ENCODE data around the gene OPRL1. TPM values are rescaled to one million over a fixed set of nuclear protein-coding genes. Genes with fewer than 3 reads are reported as not detected.

The OPRL1 gene
- total RNA-seq, 2 donors from 2014 or later = 1.5 to 2.9 TPM

GRCh38 chr20:64106435-64106961 is 26.6 kb downstream of the OPRL1 start:
- TF ChIP-seq POLR2A (IDR thresholded peaks at IDR 0.05) (no peak), POLR2AphosphoS5 (IDR thresholded peaks at IDR 0.05) (no peak), CTCF (IDR thresholded peaks at IDR 0.05) (no peak)
- Histone ChIP-seq H3K9me3 (no peaks in the 10 kb centered on the region), H3K4me3 (no peak overlapping the region), H3K4me1 (replicated peaks) (peaks cover 4% of the 10 kb centered on the region), H3K27ac (no peak overlapping the region), H3K36me3 (no peaks in the 10 kb centered on the region), H3K27me3 (replicated peaks; ENCODE audit: insufficient read depth) (peaks cover 3% of the 10 kb centered on the region)
- intact Hi-C loops (cut with DNase I) = no loop called here
- no peak for DNase-seq (ENCODE audit: low spot score)
- 91% methylated on average over 28 of the region's 28 CpGs for WGBS

GRCh38 chr20:64106981-64107735 is 27.3 kb downstream of the OPRL1 start, which contains the start of gene NPBWR2:
Gene NPBWR2 (minus strand): TSS chr20:64107565. CDS start chr20:64106831, 734 bp downstream.
- Histone ChIP-seq H3K27me3 (replicated peaks; ENCODE audit: insufficient read depth) (peaks cover 3% of the 10 kb centered on the region), H3K9me3 (no peaks in the 10 kb centered on the region), H3K36me3 (no peaks in the 10 kb centered on the region), H3K27ac (no peak within 1 kb of the TSS), H3K4me3 (no peak within 1 kb of the TSS), H3K4me1 (replicated peaks) (peaks cover 3% of the 10 kb centered on the region)
- intact Hi-C loops (cut with DNase I) = no loop called here
- WGBS = 71% methylated on average over 18 of the region's 22 CpGs
- no peak for TF ChIP-seq POLR2AphosphoS5 (IDR thresholded peaks at IDR 0.05)
- no peak for DNase-seq (ENCODE audit: low spot score)

- Histone ChIP-seq H3K9me3 (no peaks in the 10 kb centered on the region), H3K4me3 (no peak overlapping the region), H3K27me3 (replicated peaks; ENCODE audit: insufficient read depth) (peaks cover 3% of the 10 kb centered on the region), H3K4me1 (replicated peaks) (no peaks in the 10 kb centered on the region), H3K36me3 (no peaks in the 10 kb centered on the region), H3K27ac (no peak overlapping the region)
- intact Hi-C loops (cut with DNase I) = no loop called here
- no peak for DNase-seq (ENCODE audit: low spot score)
- no peak for TF ChIP-seq POLR2A (IDR thresholded peaks at IDR 0.05)
- no peak for TF ChIP-seq POLR2AphosphoS5 (IDR thresholded peaks at IDR 0.05)
- TF ChIP-seq CTCF (IDR thresholded peaks at IDR 0.05) = no peak
- WGBS = 68% methylated on average over 19 of the region's 19 CpGs
Measured at GRCh38 chr20:64107736-64108457, 28.0 kb downstream of the OPRL1 start.

GRCh38 chr20:64108731-64109681 is 29.1 kb downstream of the OPRL1 start:
- peaks cover 3% of the 10 kb centered on the region for H3K27me3 ChIP-seq (replicated peaks; ENCODE audit: insufficient read depth)
- intact Hi-C loops (cut with DNase I) = no loop called here
- no peaks in the 10 kb centered on the region for H3K36me3 ChIP-seq
- no peak overlapping the region for H3K27ac ChIP-seq
- no peak for DNase-seq (ENCODE audit: low spot score)
- WGBS = 88% methylated on average over 25 of the region's 26 CpGs
- H3K9me3 ChIP-seq = no peaks in the 10 kb centered on the region
- no peak overlapping the region for H3K4me3 ChIP-seq
- no peaks in the 10 kb centered on the region for H3K4me1 ChIP-seq (replicated peaks)
- TF ChIP-seq POLR2A (IDR thresholded peaks at IDR 0.05) (no peak), POLR2AphosphoS5 (IDR thresholded peaks at IDR 0.05) (no peak), CTCF (IDR thresholded peaks at IDR 0.05) (no peak)
